Body of pancreas (tissue), 4 donors: ENCODE data around the gene MAPK8. TPM values are rescaled to one million over a fixed set of nuclear protein-coding genes. Genes with fewer than 3 reads are reported as not detected.

Source experiments
- ATAC-seq: fragments of 150-250 bp; one replicate; pipeline ENCODE4 v1.9.1; 2016
- DNase-seq, 4 donors: peaks; one replicate each; pipeline ENCODE4 v3.0.0-alpha.2; 2019
- H3K27ac ChIP-seq, 4 donors: fragments of 200-600 bp; sonication (generic); 1 replicate in 3 of 4; 2 replicates in 1 of 4; pipeline versions ENCODE4 v1.5.1 to v1.6.1; 2016 to 2019; ENCODE audit warnings: mild to moderate bottlenecking in 1 of 4, mixed read lengths in 1 of 4, moderate library complexity in 1 of 4
- H3K27me3 ChIP-seq, 2 donors: fragments of 200-600 bp; sonication (generic); one replicate each; pipeline ENCODE4 v1.6.0; 2016; ENCODE audit warnings: mild to moderate bottlenecking in 1 of 2
- H3K36me3 ChIP-seq, 2 donors: fragments of 200-600 bp; sonication (generic); replicated peaks in 1 of 2; 2 replicates each; pipeline ENCODE4 v1.5.1; 2016; ENCODE audit warnings: low read depth in 2 of 2; ENCODE audit not compliant: insufficient read depth in 1 of 2
- H3K4me1 ChIP-seq: fragments of 200-600 bp; sonication (generic); one replicate; pipeline ENCODE4 v1.6.0; 2016
- H3K4me3 ChIP-seq, 2 donors: fragments of 200-600 bp; sonication (generic); 1 replicate in 1 of 2; 2 replicates in 1 of 2; pipeline ENCODE4 v1.5.1; 2016 to 2019
- H3K9me3 ChIP-seq, 3 donors: fragments of 200-600 bp; sonication (generic); 1 replicate in 2 of 3; 2 replicates in 1 of 3; pipeline ENCODE4 v1.5.1; 2016
- POLR2A ChIP-seq, 3 donors: fragments of 450-650 bp; IDR thresholded peaks; one replicate each; pipeline ENCODE4 v1.6.1; 2016; ENCODE audit warnings: antibody characterized with exemption in 3 of 3, mild to moderate bottlenecking in 2 of 3
- WGBS, 2 donors: methylation state at CpG; one replicate each; pipeline ENCODE4 v1.1.5; 2017; 5-methylcytosine and 5-hydroxymethylcytosine counted together
- intact Hi-C: fragments of 100-400 bp; cut with DNase I; formaldehyde crosslinking; loops from one replicate; pipeline ENCODE4 v1.15.1; 2023
- total RNA-seq, 2 donors: library from RNA; depleted of rRNA; stranded (reverse); fragments of >200 nt; gene quantifications; one replicate each; pipeline ENCODE4 v1.1.0, GENCODE V29; 2016
- TF ChIP-seq, protein P1 (sequence below), 7 experiments: fragments of 450-650 bp in 4 of 7; fragments of 200-600 bp in 3 of 7; sonication (generic) in 3 of 7; IDR thresholded peaks; one replicate each; pipeline ENCODE4 v1.5.1; 2016 to 2019; ENCODE audit warnings: antibody characterized with exemption in 7 of 7

MAPK8 gene
- total RNA-seq, 2 donors from 2014 or later: 16.1 to 22.7 TPM

DNA sequence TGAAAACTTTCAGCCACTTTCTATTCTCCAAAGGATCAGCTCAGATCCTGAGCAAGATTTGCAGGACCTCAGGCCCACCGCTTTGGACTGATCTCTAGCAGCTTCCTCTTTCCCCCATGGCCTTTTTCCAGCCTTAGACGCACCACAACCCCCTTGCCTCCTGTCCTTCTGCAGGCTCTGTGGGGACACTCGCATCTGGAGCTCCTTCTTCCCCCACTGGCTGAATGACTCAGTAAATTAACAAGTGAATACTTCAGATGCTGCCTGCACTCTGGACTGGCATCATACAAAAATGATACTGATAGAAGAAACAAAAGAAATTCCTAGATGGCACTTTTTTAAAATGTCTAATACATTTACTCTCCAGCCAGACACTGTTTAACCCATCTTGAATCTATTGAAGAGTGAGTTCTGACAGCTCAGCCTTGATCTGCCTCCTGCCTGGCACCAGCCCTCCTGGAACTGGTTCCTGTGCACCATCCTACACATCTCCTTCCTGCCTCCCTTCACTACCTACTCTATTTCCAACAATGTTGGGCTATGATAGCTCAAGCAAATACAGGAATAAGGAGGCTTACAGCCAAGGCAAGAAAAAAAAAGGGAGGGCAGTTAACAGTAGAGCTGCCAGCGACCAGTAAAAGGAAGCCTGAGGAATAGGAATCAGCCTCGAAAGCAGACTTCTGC, 35.3 kb upstream of the MAPK8 start:
- no peak overlapping the region for H3K4me3 ChIP-seq
- intact Hi-C loops: no loop called here
- no peak for ATAC-seq
- H3K27ac ChIP-seq: no peak overlapping the region
- no peak for DNase-seq
- no peaks in the 10 kb centered on the region for H3K4me1 ChIP-seq
- WGBS, 2 donors: 61 to 67% methylated on average over 5 of the region's 5 CpGs
- H3K27me3 ChIP-seq: no peaks in the 10 kb centered on the region
- no peaks in the 10 kb centered on the region for H3K36me3 ChIP-seq
- no peaks in the 10 kb centered on the region for H3K9me3 ChIP-seq
- no peak for TF ChIP-seq POLR2A (IDR thresholded peaks at IDR 0.05)
- TF ChIP-seq, protein P1, sequence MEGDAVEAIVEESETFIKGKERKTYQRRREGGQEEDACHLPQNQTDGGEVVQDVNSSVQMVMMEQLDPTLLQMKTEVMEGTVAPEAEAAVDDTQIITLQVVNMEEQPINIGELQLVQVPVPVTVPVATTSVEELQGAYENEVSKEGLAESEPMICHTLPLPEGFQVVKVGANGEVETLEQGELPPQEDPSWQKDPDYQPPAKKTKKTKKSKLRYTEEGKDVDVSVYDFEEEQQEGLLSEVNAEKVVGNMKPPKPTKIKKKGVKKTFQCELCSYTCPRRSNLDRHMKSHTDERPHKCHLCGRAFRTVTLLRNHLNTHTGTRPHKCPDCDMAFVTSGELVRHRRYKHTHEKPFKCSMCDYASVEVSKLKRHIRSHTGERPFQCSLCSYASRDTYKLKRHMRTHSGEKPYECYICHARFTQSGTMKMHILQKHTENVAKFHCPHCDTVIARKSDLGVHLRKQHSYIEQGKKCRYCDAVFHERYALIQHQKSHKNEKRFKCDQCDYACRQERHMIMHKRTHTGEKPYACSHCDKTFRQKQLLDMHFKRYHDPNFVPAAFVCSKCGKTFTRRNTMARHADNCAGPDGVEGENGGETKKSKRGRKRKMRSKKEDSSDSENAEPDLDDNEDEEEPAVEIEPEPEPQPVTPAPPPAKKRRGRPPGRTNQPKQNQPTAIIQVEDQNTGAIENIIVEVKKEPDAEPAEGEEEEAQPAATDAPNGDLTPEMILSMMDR (IDR thresholded peaks at IDR 0.05): no peak

DNA sequence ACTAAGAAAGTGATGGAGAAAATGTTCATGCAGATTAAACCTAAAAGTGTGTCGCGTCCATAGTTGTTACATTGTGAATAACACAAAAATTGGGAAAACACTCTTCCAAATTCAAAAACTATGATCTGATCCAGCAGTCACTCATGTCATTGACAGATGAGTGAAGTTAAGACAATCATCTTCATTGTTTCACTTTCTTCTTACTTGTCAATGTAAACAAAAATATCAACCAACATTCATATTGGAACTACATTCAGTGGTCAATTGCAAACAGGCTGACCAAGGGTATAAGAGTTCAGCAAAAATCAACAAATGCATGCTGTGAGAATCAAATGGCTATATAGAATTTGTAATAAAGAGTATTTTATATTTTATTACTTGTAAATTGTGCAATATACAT, 33.8 kb upstream of the MAPK8 start:
- Histone ChIP-seq H3K4me1 (no peaks in the 10 kb centered on the region), H3K27ac (no peak overlapping the region), H3K36me3 (no peaks in the 10 kb centered on the region), H3K4me3 (no peak overlapping the region), H3K27me3 (no peaks in the 10 kb centered on the region), H3K9me3 (no peaks in the 10 kb centered on the region)
- ATAC-seq (no peak), DNase-seq (no peak)
- 96 to 100% methylated on average over 2 of the region's 2 CpGs for WGBS, 2 donors
- TF ChIP-seq, protein P1 (IDR thresholded peaks at IDR 0.05): no peak
- TF ChIP-seq POLR2A (IDR thresholded peaks at IDR 0.05): no peak
- intact Hi-C loops: no loop called here

DNA sequence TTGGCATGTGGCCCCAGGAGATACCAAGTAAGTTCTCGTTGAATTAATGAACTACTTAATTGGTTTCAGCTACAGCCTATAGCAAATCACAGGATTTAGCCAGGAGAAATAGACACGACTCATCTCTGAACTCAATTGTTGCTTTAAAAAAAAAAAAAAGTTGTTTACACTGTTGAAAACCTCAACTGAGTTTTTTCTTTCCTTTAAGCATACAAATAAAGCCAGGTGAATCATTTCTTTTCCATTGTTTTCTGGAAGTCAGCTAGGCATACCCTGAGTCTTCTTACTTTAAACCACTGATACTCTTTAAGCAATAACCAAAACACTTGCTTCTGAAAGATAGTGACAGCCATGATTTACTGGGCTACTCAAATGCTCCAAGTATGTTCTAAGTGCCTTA, 32.7 kb upstream of the MAPK8 start:
- intact Hi-C loops: no loop called here
- no peak overlapping the region for H3K27ac ChIP-seq

DNA sequence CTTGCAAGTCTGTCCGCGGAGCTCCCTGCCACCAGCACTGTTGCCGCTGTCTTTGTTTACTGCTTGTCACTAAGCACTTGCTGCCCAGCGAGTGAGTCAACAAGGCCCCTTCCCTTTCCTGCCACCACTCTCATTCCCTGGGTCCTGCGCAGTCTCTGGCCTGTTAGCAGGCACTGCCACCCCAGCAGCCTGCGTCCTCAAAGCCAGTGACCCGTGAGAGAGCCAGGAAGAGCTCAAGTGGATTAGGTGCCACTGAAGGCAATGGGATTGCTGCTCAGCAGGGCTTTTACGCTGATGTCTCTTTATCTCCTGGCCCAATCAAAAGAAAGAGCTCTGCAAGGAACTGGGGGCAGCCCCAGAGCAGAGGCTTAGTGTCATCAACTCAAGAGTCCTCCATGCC, 31.8 kb upstream of the MAPK8 start, which contains the start of gene FRMPD2:
Gene FRMPD2 (minus strand): TSS at position 61 of the 400 bp plus-strand sequence. CDS start 129 bp downstream, outside the sequence.
- Histone ChIP-seq H3K27ac (no peak within 1 kb of the TSS), H3K4me3 (no peak within 1 kb of the TSS), H3K4me1 (no peaks in the 10 kb centered on the region), H3K27me3 (no peaks in the 10 kb centered on the region), H3K9me3 (no peaks in the 10 kb centered on the region), H3K36me3 (no peaks in the 10 kb centered on the region)
- WGBS, 2 donors: 69 to 76% methylated on average over 8 of the region's 8 CpGs
- TF ChIP-seq POLR2A (IDR thresholded peaks at IDR 0.05): no peak
- TF ChIP-seq, protein P1 (IDR thresholded peaks at IDR 0.05): no peak
- intact Hi-C loops: no loop called here
- ATAC-seq: no peak
- no peak for DNase-seq

More for the DNA sequence above, 32.7 kb upstream of the MAPK8 start:
- no peak for TF ChIP-seq POLR2A (IDR thresholded peaks at IDR 0.05)
- H3K9me3 ChIP-seq: no peaks in the 10 kb centered on the region
- DNase-seq (no peak), ATAC-seq (no peak)
- H3K27me3 ChIP-seq: no peaks in the 10 kb centered on the region
- no peaks in the 10 kb centered on the region for H3K36me3 ChIP-seq
- H3K4me3 ChIP-seq: no peak overlapping the region
- no peaks in the 10 kb centered on the region for H3K4me1 ChIP-seq
- WGBS, 2 donors: 73 to 74% methylated on average over 2 of the region's 2 CpGs

DNA sequence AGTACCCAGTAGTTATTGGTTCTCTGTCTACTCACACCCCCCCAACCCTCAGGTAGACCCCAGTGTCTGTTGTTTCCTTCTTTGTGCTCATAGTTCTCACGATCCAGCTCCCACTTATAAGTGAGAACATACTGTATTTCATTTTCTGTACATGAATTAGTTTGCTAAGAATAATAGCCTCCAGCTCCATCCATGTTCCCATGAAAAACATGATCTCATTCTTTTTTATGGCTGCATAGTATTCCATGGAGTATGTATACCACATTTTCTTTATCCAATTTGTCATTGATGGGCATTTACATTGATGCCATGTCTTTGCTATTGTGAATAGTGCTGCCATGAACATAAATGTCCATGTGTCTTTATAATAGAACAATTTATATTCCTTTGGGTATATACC, 29.4 kb upstream of the MAPK8 start:
- intact Hi-C loops: no loop called here
- 91 to 96% methylated on average over 1 of the region's 1 CpG for WGBS, 2 donors
- no peak overlapping the region for H3K27ac ChIP-seq
- TF ChIP-seq, protein P1 (IDR thresholded peaks at IDR 0.05): no peak
- no peak for TF ChIP-seq POLR2A (IDR thresholded peaks at IDR 0.05)
- H3K4me3 ChIP-seq: no peak overlapping the region
- no peaks in the 10 kb centered on the region for H3K9me3 ChIP-seq
- DNase-seq (no peak), ATAC-seq (no peak)
- H3K36me3 ChIP-seq: no peaks in the 10 kb centered on the region
- no peaks in the 10 kb centered on the region for H3K27me3 ChIP-seq
- no peaks in the 10 kb centered on the region for H3K4me1 ChIP-seq
